T-helper 17 cell (primary cell): ENCODE results near the gene SDR39U1. TPM values are rescaled to one million over a fixed set of nuclear protein-coding genes. Genes with fewer than 3 reads are reported as not detected.

Experiments
- ATAC-seq: fragments of 150-1000 bp; cut with Tn5 transposase; 2 replicates; pipeline ENCODE4 v1.10.0; 2021; ENCODE audit warnings: mild to moderate bottlenecking, moderate library complexity
- DNase-seq, 3 donors: peaks; one replicate each; pipeline versions ENCODE4 v3.0.0 to v3.0.0-alpha.2; 2020 to 2021
- H3K9me3 ChIP-seq: one replicate; pipeline ENCODE4 v1.7.0; 2013; ENCODE audit warnings: low read length, mild to moderate bottlenecking; ENCODE audit not compliant: control insufficient read depth, poor library complexity, severe bottlenecking
- H3K27ac Mint-ChIP-seq: one replicate; pipeline ENCODE4 v1.8.0; 2022; ENCODE audit warnings: mild to moderate bottlenecking, moderate library complexity, mixed read lengths
- H3K27me3 Mint-ChIP-seq: one replicate; pipeline ENCODE4 v1.8.0; 2022; ENCODE audit warnings: mixed read lengths
- H3K36me3 Mint-ChIP-seq: one replicate; pipeline ENCODE4 v1.8.0; 2022; ENCODE audit warnings: low read depth, mixed read lengths
- H3K4me1 Mint-ChIP-seq: one replicate; pipeline ENCODE4 v1.8.0; 2022; ENCODE audit warnings: mild to moderate bottlenecking, mixed read lengths
- H3K4me3 Mint-ChIP-seq: one replicate; pipeline ENCODE4 v1.8.0; 2022; ENCODE audit warnings: mild to moderate bottlenecking, moderate library complexity, mixed read lengths
- total RNA-seq, 4 donors: library from RNA in 2 of 4; stranded (reverse) in 2 of 4; gene quantifications; one replicate each; pipeline ENCODE4 v1.2.3 and lab custom pipeline; 2022 to 2026

Gene SDR39U1
- total RNA-seq, 2 donors from 2014 or later: 64.3 to 82.6 TPM

GRCh38 chr14:24394275-24394674 is 48.3 kb downstream of the SDR39U1 start:
- DNase-seq: no peak
- H3K4me3 Mint-ChIP-seq: no peak overlapping the region
- H3K27me3 Mint-ChIP-seq: peaks cover 19% of the 10 kb centered on the region
- no peak for ATAC-seq
- H3K4me1 Mint-ChIP-seq: peaks cover 12% of the 10 kb centered on the region
- H3K36me3 Mint-ChIP-seq: peaks cover 2% of the 10 kb centered on the region
- no peak overlapping the region for H3K27ac Mint-ChIP-seq
- H3K9me3 ChIP-seq: no peaks in the 10 kb centered on the region

GRCh38 chr14:24392325-24393091 is 50.1 kb downstream of the SDR39U1 start:
- H3K4me3 Mint-ChIP-seq: no peak overlapping the region
- peaks cover 2% of the 10 kb centered on the region for H3K36me3 Mint-ChIP-seq
- no peaks in the 10 kb centered on the region for H3K9me3 ChIP-seq
- H3K4me1 Mint-ChIP-seq: peaks cover 8% of the 10 kb centered on the region
- no peak for ATAC-seq
- H3K27ac Mint-ChIP-seq: no peak overlapping the region
- H3K27me3 Mint-ChIP-seq: peaks cover 24% of the 10 kb centered on the region
- no peak for DNase-seq

GRCh38 chr14:24390701-24391468 is 51.7 kb downstream of the SDR39U1 start:
- Mint-ChIP-seq H3K27me3 (peaks cover 30% of the 10 kb centered on the region), H3K36me3 (peaks cover 2% of the 10 kb centered on the region), H3K4me1 (peaks cover 2% of the 10 kb centered on the region), H3K4me3 (no peak overlapping the region), H3K27ac (no peak overlapping the region)
- DNase-seq (no peak), ATAC-seq (no peak)
- H3K9me3 ChIP-seq: no peaks in the 10 kb centered on the region

Other genes with a start within 250 kb of the SDR39U1 start
- 10 to 100 TPM; 22.3 to 22.6 TPM for gene TM9SF1, start 247.3 kb downstream of the SDR39U1 start, total RNA-seq
- gene TSSK4, start 237.1 kb downstream of the SDR39U1 start, total RNA-seq: under 1 TPM; 0.27 to 0.55 TPM
- gene CHMP4A, start 229.3 kb downstream of the SDR39U1 start, total RNA-seq: 10 to 100 TPM; 69.9 to 77.2 TPM
- gene MDP1, start 226.7 kb downstream of the SDR39U1 start, total RNA-seq: 1 to 10 TPM; 4.0 to 5.9 TPM
- gene NEDD8, start 210.4 kb downstream of the SDR39U1 start, total RNA-seq: 10 to 100 TPM; 90.0 to 99.5 TPM
- gene GMPR2, start 209.8 kb downstream of the SDR39U1 start, total RNA-seq: 10 to 100 TPM; 37.0 to 44.0 TPM
- gene TINF2, start 200.2 kb downstream of the SDR39U1 start, total RNA-seq: 100 to 1,000 TPM; 106 to 107 TPM
- 1 to 10 TPM; 3.4 to 4.3 TPM for gene TGM1, start 179.6 kb downstream of the SDR39U1 start, total RNA-seq
- gene RABGGTA, start 171.2 kb downstream of the SDR39U1 start, total RNA-seq: 10 to 100 TPM; 54.4 to 72.1 TPM
- gene DHRS1, start 143.0 kb downstream of the SDR39U1 start, total RNA-seq: 10 to 100 TPM; 24.0 to 27.0 TPM
- 10 to 100 TPM; 25.7 to 27.7 TPM for gene NOP9, start 142.9 kb downstream of the SDR39U1 start, total RNA-seq
- gene CIDEB, start 134.8 kb downstream of the SDR39U1 start, total RNA-seq: 10 to 100 TPM; 14.5 to 16.8 TPM
- gene LTB4R2, start 132.6 kb downstream of the SDR39U1 start, total RNA-seq: 10 to 100 TPM; 17.3 to 23.3 TPM
- gene LTB4R, start 131.3 kb downstream of the SDR39U1 start, total RNA-seq: 10 to 100 TPM; 21.5 to 23.1 TPM
- 1 to 10 TPM; 5.4 to 7.9 TPM for gene ADCY4, start 107.7 kb downstream of the SDR39U1 start, total RNA-seq
- 10 to 100 TPM; 22.7 to 26.1 TPM for gene RIPK3, start 102.8 kb downstream of the SDR39U1 start, total RNA-seq
- gene NFATC4, start 74.6 kb downstream of the SDR39U1 start, total RNA-seq: not detected
- gene NYNRIN, start 43.8 kb downstream of the SDR39U1 start, total RNA-seq: under 1 TPM in 1 of 2 donors, not detected in 1; 0.22 TPM
- 1 to 10 TPM; 4.2 to 6.0 TPM for gene CBLN3, start 13.1 kb downstream of the SDR39U1 start, total RNA-seq
- 100 to 1,000 TPM; 118 to 128 TPM for gene KHNYN, start 12.8 kb downstream of the SDR39U1 start, total RNA-seq
- gene CMA1, start 65.5 kb upstream of the SDR39U1 start, total RNA-seq: not detected
- gene CTSG, start 133.5 kb upstream of the SDR39U1 start, total RNA-seq: not detected
- 1 to 10 TPM in 1 of 2 donors, not detected in 1; 2.0 TPM for gene GZMH, start 166.9 kb upstream of the SDR39U1 start, total RNA-seq
- under 1 TPM in 1 of 2 donors, not detected in 1; 0.82 TPM for gene GZMB, start 191.4 kb upstream of the SDR39U1 start, total RNA-seq